Measurements from ENCODE around the gene COX5A.

GRCh38 chr15:74959586-74959939, 21.7 kb upstream of the COX5A start:
- TF ChIP-seq POLR2AphosphoS5 (IDR thresholded peaks at IDR 0.05; ENCODE audit: borderline replicate concordance, low read depth, low read length) (no peak), EZH2 (IDR thresholded peaks at IDR 0.05) (no peak), FOXP2 (optimal IDR thresholded peaks at IDR 0.05; ENCODE audit: control extremely low read depth, extremely low read length, insufficient read depth) (no peak)

Measured in SK-N-MC (cell line).